ENCODE data around the gene LRP1.
A peak's percentile ranks its signal among the peaks of the same experiment; 100 is the strongest.

LRP1 gene

GRCh38 chr12:57242329-57242690, 114.0 kb downstream of the LRP1 start:
- TF ChIP-seq, protein P1, sequence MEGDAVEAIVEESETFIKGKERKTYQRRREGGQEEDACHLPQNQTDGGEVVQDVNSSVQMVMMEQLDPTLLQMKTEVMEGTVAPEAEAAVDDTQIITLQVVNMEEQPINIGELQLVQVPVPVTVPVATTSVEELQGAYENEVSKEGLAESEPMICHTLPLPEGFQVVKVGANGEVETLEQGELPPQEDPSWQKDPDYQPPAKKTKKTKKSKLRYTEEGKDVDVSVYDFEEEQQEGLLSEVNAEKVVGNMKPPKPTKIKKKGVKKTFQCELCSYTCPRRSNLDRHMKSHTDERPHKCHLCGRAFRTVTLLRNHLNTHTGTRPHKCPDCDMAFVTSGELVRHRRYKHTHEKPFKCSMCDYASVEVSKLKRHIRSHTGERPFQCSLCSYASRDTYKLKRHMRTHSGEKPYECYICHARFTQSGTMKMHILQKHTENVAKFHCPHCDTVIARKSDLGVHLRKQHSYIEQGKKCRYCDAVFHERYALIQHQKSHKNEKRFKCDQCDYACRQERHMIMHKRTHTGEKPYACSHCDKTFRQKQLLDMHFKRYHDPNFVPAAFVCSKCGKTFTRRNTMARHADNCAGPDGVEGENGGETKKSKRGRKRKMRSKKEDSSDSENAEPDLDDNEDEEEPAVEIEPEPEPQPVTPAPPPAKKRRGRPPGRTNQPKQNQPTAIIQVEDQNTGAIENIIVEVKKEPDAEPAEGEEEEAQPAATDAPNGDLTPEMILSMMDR (IDR thresholded peaks at IDR 0.05), result no peak

- TF ChIP-seq, protein P1 (IDR thresholded peaks at IDR 0.05), result peak; percentile 51
Observed at GRCh38 chr12:57242691-57243454, 114.6 kb downstream of the LRP1 start.

- TF ChIP-seq, protein P1 (IDR thresholded peaks at IDR 0.05), result peak; percentile 74
Observed at GRCh38 chr12:57243521-57244311, 115.4 kb downstream of the LRP1 start.

DNA sequence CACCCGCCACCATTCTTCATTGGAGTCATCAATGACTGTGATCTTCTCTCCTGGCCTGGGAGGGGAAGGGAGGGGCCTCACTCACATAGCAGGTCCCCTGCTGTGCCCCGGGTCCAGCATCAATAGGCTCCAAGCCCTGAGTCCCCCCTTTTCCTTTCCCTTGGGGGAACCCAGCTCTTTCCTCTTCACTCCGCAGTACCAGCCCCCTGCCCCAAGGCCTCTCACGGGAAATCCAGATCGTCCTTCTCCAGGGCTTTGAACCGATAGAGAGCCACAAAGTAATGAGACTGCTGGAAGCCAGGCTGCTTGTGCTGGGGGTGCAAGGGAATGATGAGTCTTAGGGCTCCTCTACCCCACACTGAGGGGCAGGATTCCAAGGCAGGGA, 116.0 kb downstream of the LRP1 start:
- TF ChIP-seq, protein P1 (IDR thresholded peaks at IDR 0.05), result no peak

DNA sequence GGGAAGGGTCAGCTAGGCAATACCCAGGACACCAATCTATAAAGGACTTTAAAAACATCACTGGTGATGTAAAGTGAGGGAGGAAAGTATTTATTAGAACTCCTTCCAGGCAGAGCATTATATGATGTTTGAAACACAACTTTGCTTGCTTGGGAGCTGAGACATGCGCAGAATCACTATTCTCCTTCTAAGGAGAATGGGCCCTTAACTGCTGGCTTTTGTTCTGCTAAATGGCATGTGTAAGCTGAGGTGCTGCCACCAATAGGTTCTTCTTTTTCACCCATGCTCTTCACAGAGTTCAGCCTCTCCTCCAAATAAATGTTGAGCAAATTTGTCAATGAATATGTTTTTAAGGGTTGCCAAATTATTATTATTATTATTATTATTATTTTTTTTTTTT, 118.8 kb downstream of the LRP1 start:
- TF ChIP-seq, protein P1 (IDR thresholded peaks at IDR 0.05), result no peak

DNA sequence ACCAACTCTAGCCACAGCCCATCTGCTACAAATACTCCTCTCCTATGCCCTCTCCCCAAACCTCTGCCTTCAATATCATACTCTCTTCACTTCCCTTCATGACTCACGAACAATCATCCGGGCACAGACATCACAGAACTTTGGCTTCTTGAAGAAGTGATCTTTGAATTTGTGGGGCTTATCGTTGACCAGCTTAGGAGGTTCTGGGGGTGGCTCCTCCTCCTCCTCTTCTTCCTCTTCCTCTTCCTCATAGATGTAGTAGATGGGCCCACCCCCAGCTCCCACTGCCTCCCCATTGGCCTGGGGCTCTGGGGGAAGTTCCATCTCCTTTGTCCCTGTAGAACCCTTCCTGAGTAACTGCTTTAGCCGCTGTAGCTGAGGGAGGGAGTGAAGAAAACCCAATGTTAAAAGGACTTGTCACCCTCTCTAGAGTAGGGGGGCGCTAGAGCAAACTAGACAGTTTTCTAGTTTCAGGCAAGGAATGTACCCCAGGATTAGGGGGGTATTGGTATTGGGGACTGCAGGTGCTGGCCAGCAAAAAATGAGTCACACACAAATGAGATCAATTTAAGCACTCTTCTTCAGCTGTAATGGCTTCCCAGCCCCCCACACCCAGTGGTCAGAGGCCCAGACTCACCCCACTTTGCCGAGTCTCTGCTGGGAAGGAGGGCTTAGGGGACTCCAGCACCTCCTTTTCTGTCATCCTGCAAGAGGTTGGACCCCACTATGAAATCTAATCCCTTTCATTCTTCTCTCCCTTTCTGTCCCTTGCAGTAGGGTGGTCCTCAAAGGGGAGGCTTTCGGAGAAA, 120.9 kb downstream of the LRP1 start:
- TF ChIP-seq, protein P1 (IDR thresholded peaks at IDR 0.05), result no peak

DNA sequence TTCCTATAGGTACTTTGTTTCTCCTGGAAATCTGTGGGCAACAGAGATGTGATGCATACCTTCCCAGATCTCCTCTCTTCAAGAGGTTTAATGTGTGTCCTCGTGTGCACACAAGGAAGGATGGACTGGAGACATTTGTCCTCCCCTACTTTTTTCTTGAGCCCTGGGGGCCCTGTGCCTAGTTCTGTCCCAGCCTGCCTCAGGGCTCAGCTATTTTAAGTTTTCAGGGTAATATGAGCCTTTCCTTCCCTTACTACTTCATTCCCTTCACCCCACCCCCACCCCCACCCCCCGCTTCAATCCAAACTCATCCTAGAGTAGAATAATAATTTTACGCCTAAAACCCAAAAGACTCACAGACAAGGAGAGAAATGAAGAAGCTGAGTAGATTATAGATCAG, 122.3 kb downstream of the LRP1 start:
- TF ChIP-seq, protein P1 (IDR thresholded peaks at IDR 0.05), result no peak

Data from LNCAP (cell line).